GM21390 (cell line): ENCODE measurements around the gene HDGF.

Source experiments
- ATAC-seq: cut with Tn5 transposase; IDR thresholded peaks from one replicate; pipeline ENCODE4 v1.9.1; 2021; ENCODE audit not compliant: unreplicated experiment

HDGF gene

GRCh38 chr1:156700736-156701531 is 50.5 kb downstream of the HDGF start:
- ATAC-seq, result no peak

- no peak for ATAC-seq
Measured at GRCh38 chr1:156698995-156699394, 52.5 kb downstream of the HDGF start.

GRCh38 chr1:156697481-156697880 is 54.0 kb downstream of the HDGF start:
- ATAC-seq, result no peak

- ATAC-seq, result no peak
Measured at GRCh38 chr1:156696755-156697154, 54.7 kb downstream of the HDGF start.

GRCh38 chr1:156694690-156694962 is 56.8 kb downstream of the HDGF start:
- no peak for ATAC-seq

- no peak for ATAC-seq
Measured at GRCh38 chr1:156693848-156694689, 57.4 kb downstream of the HDGF start.

GRCh38 chr1:156692925-156693847 is 58.3 kb downstream of the HDGF start:
- no peak for ATAC-seq

GRCh38 chr1:156692441-156692924 is 59.0 kb downstream of the HDGF start:
- ATAC-seq, result no peak
